CD14-positive monocyte (primary cell): ENCODE results near the gene CGB7. TPM values are rescaled to one million over a fixed set of nuclear protein-coding genes. Genes with fewer than 3 reads are reported as not detected.
A peak's percentile ranks its signal among the peaks of the same experiment; 100 is the strongest.

ENCODE experiments used
- DNase-seq, 3 donors: peaks; one replicate each; pipeline ENCODE4 v3.0.0-alpha.2; 2011 to 2022
- H2AFZ ChIP-seq: 2 replicates; pipeline ENCODE4 v1.6.0; 2012; ENCODE audit warnings: mild to moderate bottlenecking, low read depth, low read length, inconsistent platforms; ENCODE audit not compliant: insufficient read depth, poor library complexity, severe bottlenecking
- H3K27ac ChIP-seq, 2 donors: 1 replicate in 1 of 2; 2 replicates in 1 of 2; pipeline ENCODE4 v1.5.1; 2012 to 2013; ENCODE audit warnings: low read length in 2 of 2, control low read depth in 1 of 2, inconsistent platforms in 1 of 2, low read depth in 1 of 2, mild to moderate bottlenecking in 1 of 2
- H3K27me3 ChIP-seq, 2 donors: one replicate each; pipeline versions ENCODE4 v1.6.0 to v1.6.1; 2011 to 2013; ENCODE audit warnings: low read length in 2 of 2; ENCODE audit not compliant: control insufficient read depth in 2 of 2, insufficient read depth in 2 of 2
- H3K36me3 ChIP-seq, 2 donors: replicated peaks in 1 of 2; 1 replicate in 1 of 2; 2 replicates in 1 of 2; pipeline versions ENCODE4 v1.5.1 to v1.6.1; 2012 to 2013; ENCODE audit warnings: low read length in 2 of 2, control low read depth in 1 of 2, inconsistent platforms in 1 of 2, mild to moderate bottlenecking in 1 of 2; ENCODE audit not compliant: insufficient read depth in 2 of 2, control insufficient read depth in 1 of 2
- H3K4me1 ChIP-seq, 2 donors: 1 replicate in 1 of 2; 2 replicates in 1 of 2; pipeline versions ENCODE4 v1.5.1 to v1.6.1; 2012 to 2013; ENCODE audit warnings: low read length in 2 of 2, control low read depth in 1 of 2, inconsistent platforms in 1 of 2, mild to moderate bottlenecking in 1 of 2, moderate library complexity in 1 of 2; ENCODE audit not compliant: insufficient read depth in 2 of 2, control insufficient read depth in 1 of 2
- H3K4me2 ChIP-seq: replicated peaks from 2 replicates; pipeline ENCODE3; 2012; ENCODE audit warnings: low read length, moderate library complexity, mild to moderate bottlenecking; ENCODE audit not compliant: poor library complexity, severe bottlenecking; ENCODE audit errors: extremely low read depth
- H3K4me3 ChIP-seq, 3 experiments: fragments of 200-600 bp in 1 of 3; sonication (generic) in 1 of 3; replicated peaks in 1 of 3; 1 replicate in 2 of 3; 2 replicates in 1 of 3; pipeline ENCODE4 v1.5.1; 2011 to 2013; ENCODE audit warnings: low read length in 3 of 3, mild to moderate bottlenecking in 3 of 3, control low read depth in 2 of 3, low read depth in 2 of 3, inconsistent platforms in 1 of 3, moderate library complexity in 1 of 3
- H3K79me2 ChIP-seq: 2 replicates; pipeline ENCODE4 v1.6.0; 2012; ENCODE audit warnings: mild to moderate bottlenecking, control low read depth, inconsistent platforms, low read length, moderate library complexity; ENCODE audit not compliant: insufficient read depth
- H3K9ac ChIP-seq: 2 replicates; pipeline ENCODE4 v1.6.0; 2017; ENCODE audit warnings: low read length, mild to moderate bottlenecking; ENCODE audit not compliant: insufficient read depth, poor library complexity, severe bottlenecking
- H3K9me3 ChIP-seq, 2 donors: replicated peaks in 1 of 2; 1 replicate in 1 of 2; 2 replicates in 1 of 2; pipeline versions ENCODE4 v1.5.1 to v1.6.1; 2012 to 2013; ENCODE audit warnings: low read length in 2 of 2, control low read depth in 1 of 2; ENCODE audit not compliant: control insufficient read depth in 1 of 2, insufficient read depth in 1 of 2
- H4K20me1 ChIP-seq: 2 replicates; pipeline ENCODE4 v1.6.0; 2012; ENCODE audit warnings: mild to moderate bottlenecking, low read length, control low read depth, moderate library complexity; ENCODE audit not compliant: insufficient read depth
- H3K27ac Mint-ChIP-seq, 7 donors: one replicate each; pipeline ENCODE4 v1.8.0; 2020; ENCODE audit warnings: mild to moderate bottlenecking in 7 of 7, mixed read lengths in 7 of 7, moderate library complexity in 6 of 7, inconsistent platforms in 2 of 7
- H3K27me3 Mint-ChIP-seq, 3 donors: one replicate each; pipeline ENCODE4 v1.8.0; 2021 to 2022; ENCODE audit warnings: low read depth in 3 of 3, mild to moderate bottlenecking in 3 of 3, mixed read lengths in 3 of 3, moderate library complexity in 3 of 3, inconsistent platforms in 1 of 3
- H3K36me3 Mint-ChIP-seq, 2 donors: one replicate each; pipeline ENCODE4 v1.8.0; 2020; ENCODE audit warnings: mixed read lengths in 2 of 2, inconsistent platforms in 1 of 2, mild to moderate bottlenecking in 1 of 2
- H3K4me1 Mint-ChIP-seq: one replicate; pipeline ENCODE4 v1.8.0; 2020; ENCODE audit warnings: mild to moderate bottlenecking, mixed read lengths
- H3K4me3 Mint-ChIP-seq, 2 donors: one replicate each; pipeline ENCODE4 v1.8.0; 2020; ENCODE audit warnings: mild to moderate bottlenecking in 2 of 2, mixed read lengths in 2 of 2, moderate library complexity in 1 of 2
- H3K9me3 Mint-ChIP-seq, 7 donors: one replicate each; pipeline ENCODE4 v1.8.0; 2020 to 2022; ENCODE audit warnings: mixed read lengths in 7 of 7, mild to moderate bottlenecking in 6 of 7, moderate library complexity in 6 of 7, inconsistent platforms in 2 of 7
- CTCF ChIP-seq: fragments of 200-600 bp; IDR thresholded peaks from one replicate; pipeline ENCODE4 v1.8.0; 2022; ENCODE audit warnings: antibody characterized with exemption, mild to moderate bottlenecking
- WGBS: methylation state at CpG from one replicate; pipeline ENCODE4 v1.1.5; 2013; ENCODE audit warnings: missing lambda C conversion rate; ENCODE audit not compliant: insufficient coverage; 5-methylcytosine and 5-hydroxymethylcytosine counted together
- intact Hi-C, 2 donors: fragments of 100-400 bp; cut with micrococcal nuclease; formaldehyde crosslinking; loops; one replicate each; pipeline versions ENCODE4 v1.15.0 to v1.15.1; 2023
- polyA plus RNA-seq, 3 donors: library from polyadenylated mRNA; depleted of rRNA in 1 of 3; unstranded in 2 of 3; stranded (reverse) in 1 of 3; fragments of 300-500 nt in 2 of 3; fragments of >200 nt in 1 of 3; fragmentation: Illumina TruSeq in 2 of 3; gene quantifications; 1 replicate in 2 of 3; 2 replicates in 1 of 3; pipeline ENCODE4 v1.2.3, GENCODE V29; 2012 to 2021

CGB7 gene
- polyA plus RNA-seq, 3 donors: not detected

GRCh38 chr19:49104229-49104864 lies 46.8 kb upstream of the CGB7 start:
- WGBS: 87% methylated on average over 17 of the region's 30 CpGs
- Mint-ChIP-seq H3K4me1 (no peaks in the 10 kb centered on the region), H3K9me3 (peaks cover 0 to 1% (median 0%) of the 10 kb centered on the region in 7 donors), H3K27ac (peak overlapping the region in 3 of 7 donors; percentile 45 to 58 (median 46)), H3K36me3 (peaks cover 72 to 96% of the 10 kb centered on the region in 2 donors), H3K4me3 (no peak overlapping the region), H3K27me3 (no peaks in the 10 kb centered on the region)
- Histone ChIP-seq H3K36me3 (peaks cover 83 to 98% of the 10 kb centered on the region in 2 donors), H3K9me3 (no peaks in the 10 kb centered on the region), H4K20me1 (peaks cover 90% of the 10 kb centered on the region), H3K4me2 (no peak overlapping the region), H3K4me1 (no peaks in the 10 kb centered on the region), H3K27me3 (no peaks in the 10 kb centered on the region), H3K9ac (no peak overlapping the region), H3K4me3 (no peak overlapping the region), H3K79me2 (no peaks in the 10 kb centered on the region), H3K27ac (no peak overlapping the region), H2AFZ (no peak overlapping the region)
- intact Hi-C loops: no loop called here
- TF ChIP-seq CTCF: no peak
- DNase-seq: no peak

- Mint-ChIP-seq H3K4me3 (no peak overlapping the region), H3K27me3 (no peaks in the 10 kb centered on the region), H3K9me3 (peaks cover 0 to 1% (median 0%) of the 10 kb centered on the region in 7 donors), H3K36me3 (peaks cover 72 to 96% of the 10 kb centered on the region in 2 donors), H3K4me1 (no peaks in the 10 kb centered on the region), H3K27ac (no peak overlapping the region)
- no peaks in the 10 kb centered on the region for H3K27me3 ChIP-seq
- H3K79me2 ChIP-seq: peaks cover 3% of the 10 kb centered on the region
- H3K27ac ChIP-seq: no peak overlapping the region
- H4K20me1 ChIP-seq: peaks cover 90% of the 10 kb centered on the region
- no peaks in the 10 kb centered on the region for H3K4me1 ChIP-seq
- intact Hi-C loops: no loop called here
- H3K9ac ChIP-seq: no peak overlapping the region
- H3K4me2 ChIP-seq: no peak overlapping the region
- no peak for DNase-seq
- no peak for TF ChIP-seq CTCF
- no peak overlapping the region for H3K4me3 ChIP-seq
- peaks cover 84 to 98% of the 10 kb centered on the region in 2 donors for H3K36me3 ChIP-seq
- 99% methylated on average over 11 of the region's 33 CpGs for WGBS
- no peak overlapping the region for H2AFZ ChIP-seq
- no peaks in the 10 kb centered on the region for H3K9me3 ChIP-seq
Measured at GRCh38 chr19:49103331-49104085, 46.0 kb upstream of the CGB7 start.
